Motor neuron (in vitro differentiated cells): ENCODE data around the gene ATG2B. TPM values are rescaled to one million over a fixed set of nuclear protein-coding genes. Genes with fewer than 3 reads are reported as not detected.

Experiments
- ATAC-seq, 8 experiments: fragments of 200-7000 bp; cut with Tn5 transposase; replicated peaks in 6 of 8; 2 replicates each; pipeline ENCODE4 v1.8.0; 2021; ENCODE audit warnings: mild to moderate bottlenecking in 8 of 8, moderate library complexity in 8 of 8
- H3K27ac ChIP-seq, 2 donors: fragments of 250-450 bp; sonication (Bioruptor Pico); 2 replicates each; pipeline ENCODE4 v1.9.0; 2021; ENCODE audit warnings: antibody characterized with exemption in 2 of 2, mild to moderate bottlenecking in 2 of 2, moderate library complexity in 1 of 2
- H3K4me1 ChIP-seq, 2 donors: fragments of 250-450 bp; sonication (Bioruptor Pico); replicated peaks in 1 of 2; 2 replicates each; pipeline ENCODE4 v1.6.1; 2021; ENCODE audit warnings: antibody characterized with exemption in 2 of 2, mild to moderate bottlenecking in 2 of 2, moderate library complexity in 1 of 2
- H3K4me3 ChIP-seq, 5 donors: fragments of 250-450 bp; sonication (Bioruptor Pico); 2 replicates each; pipeline ENCODE4 v1.9.0; 2021; ENCODE audit warnings: antibody characterized with exemption in 5 of 5, mild to moderate bottlenecking in 5 of 5, moderate library complexity in 4 of 5
- WGBS, 10 experiments: fragments of 450-650 bp; shearing (Covaris generic); methylation state at CpG; one replicate each; pipeline ENCODE4 v1.0.0; 2022; 5-methylcytosine and 5-hydroxymethylcytosine counted together
- in situ Hi-C, 9 experiments: fragments of 400-800 bp; cut with MboI; loops; one replicate each; pipeline ENCODE4 v1.15.0; 2021; ENCODE audit warnings: low sequenced_read_pairs in 9 of 9, low pct_unique_long_range_greater_than_20kb in 2 of 9; ENCODE audit not compliant: unreplicated experiment in 9 of 9
- total RNA-seq, 8 experiments: library from RNA; unstranded; fragments of 300-600 nt; gene quantifications; 2 replicates each; pipeline versions ENCODE4 v1.2.3 to v1.2.4, GENCODE V29; 2022

The ATG2B gene
- 10 to 100 TPM; 11.1 to 27.3 (median 16.7) TPM for total RNA-seq

GRCh38 chr14:96362965-96363750, at the start of gene ATG2B, which contains the start of gene GSKIP:
TSS of gene ATG2B (minus strand) at chr14:96363341. CDS start at chr14:96362976, 365 bp downstream.
TSS of gene GSKIP (plus strand) at chr14:96363526. CDS start at chr14:96382248, 18,722 bp downstream.
- H3K27ac ChIP-seq: peak within 1 kb of the TSS; percentile 84
- in situ Hi-C loops: no loop called here
- H3K4me3 ChIP-seq: peak within 1 kb of the TSS; percentile 79 to 96 (median 87)
- peak; percentile 71 to 92 (median 88) for ATAC-seq
- H3K4me1 ChIP-seq: peaks cover 10 to 23% of the 10 kb centered on the region in 2 donors
- 2 to 5% methylated on average over 4 to 7 of the region's 92 CpGs; no CpG with 5 or more reads in 8 of the 10 experiments for WGBS, 10 experiments

- in situ Hi-C loops: loop anchor here in 2 of 9 experiments (25.0 kb wide), 1 partner anchor 98 kb away; no protein-coding TSS in a partner anchor
- H3K27ac ChIP-seq: no peak overlapping the region
- 60 to 100% (median 98%) methylated on average over 1 to 3 of the region's 4 CpGs; no CpG with 5 or more reads in 2 of the 10 experiments for WGBS, 10 experiments
These were observed 47.0 kb upstream of the ATG2B start for GRCh38 chr14:96410119-96410518.

GRCh38 chr14:96409701-96410100, 46.6 kb upstream of the ATG2B start:
- no peak for ATAC-seq
- no peaks in the 10 kb centered on the region for H3K4me1 ChIP-seq
- H3K4me3 ChIP-seq: no peak overlapping the region
- 40 to 100% (median 77%) methylated on average over 1 to 9 of the region's 9 CpGs; no CpG with 5 or more reads in 1 of the 10 experiments for WGBS, 10 experiments
- H3K27ac ChIP-seq: no peak overlapping the region
- in situ Hi-C loops: loop anchor here in 3 of 9 experiments (10.0 to 25.0 kb wide), 2 partner anchors 97 to 115 kb away; no protein-coding TSS in a partner anchor

More at GRCh38 chr14:96410119-96410518, 47.0 kb upstream of the ATG2B start:
- no peak for ATAC-seq
- no peaks in the 10 kb centered on the region for H3K4me1 ChIP-seq
- no peak overlapping the region for H3K4me3 ChIP-seq

- no peak for ATAC-seq
These were observed 45.5 kb upstream of the ATG2B start for GRCh38 chr14:96408608-96409007.

GRCh38 chr14:96407935-96408570, 44.9 kb upstream of the ATG2B start:
- ATAC-seq: no peak
- H3K4me3 ChIP-seq: no peak overlapping the region
- no peak overlapping the region for H3K27ac ChIP-seq
- no peaks in the 10 kb centered on the region for H3K4me1 ChIP-seq
- in situ Hi-C loops: loop anchor here in 3 of 9 experiments (10.0 to 25.0 kb wide), 2 partner anchors 96 to 113 kb away; no protein-coding TSS in a partner anchor
- WGBS, 10 experiments: 0 to 100% (median 36%) methylated on average over 1 to 2 of the region's 3 CpGs; no CpG with 5 or more reads in 4 of the 10 experiments

More at GRCh38 chr14:96408608-96409007, 45.5 kb upstream of the ATG2B start:
- in situ Hi-C loops: loop anchor here in 3 of 9 experiments (10.0 to 25.0 kb wide), 2 partner anchors 96 to 114 kb away; no protein-coding TSS in a partner anchor
- H3K27ac ChIP-seq: no peak overlapping the region
- H3K4me1 ChIP-seq: no peaks in the 10 kb centered on the region
- H3K4me3 ChIP-seq: no peak overlapping the region
- WGBS, 10 experiments: 50 to 100% (median 81%) methylated on average over 1 to 8 of the region's 12 CpGs

- ATAC-seq: no peak
- H3K27ac ChIP-seq: no peak overlapping the region
- no peak overlapping the region for H3K4me3 ChIP-seq
- in situ Hi-C loops: loop anchor here in 3 of 9 experiments (10.0 to 25.0 kb wide), 2 partner anchors 93 to 111 kb away; no protein-coding TSS in a partner anchor
- WGBS, 10 experiments: 69 to 100% (median 100%) methylated on average over 1 of the region's 1 CpG; no CpG with 5 or more reads in 4 of the 10 experiments
- no peaks in the 10 kb centered on the region for H3K4me1 ChIP-seq
These were observed 42.5 kb upstream of the ATG2B start for GRCh38 chr14:96405677-96406076.

- in situ Hi-C loops: loop anchor here in 3 of 9 experiments (10.0 to 25.0 kb wide), 2 partner anchors 91 to 109 kb away; no protein-coding TSS in a partner anchor
- WGBS, 10 experiments: 0 to 100% (median 85%) methylated on average over 1 to 3 of the region's 3 CpGs; no CpG with 5 or more reads in 1 of the 10 experiments
- no peak overlapping the region for H3K27ac ChIP-seq
- H3K4me1 ChIP-seq: no peaks in the 10 kb centered on the region
- no peak overlapping the region for H3K4me3 ChIP-seq
- ATAC-seq: no peak
These were observed 40.3 kb upstream of the ATG2B start for GRCh38 chr14:96403409-96403808.

- no peaks in the 10 kb centered on the region for H3K4me1 ChIP-seq
- no peak overlapping the region for H3K4me3 ChIP-seq
- no peak overlapping the region for H3K27ac ChIP-seq
- 83 to 100% (median 88%) methylated on average over 2 to 5 of the region's 5 CpGs; no CpG with 5 or more reads in 6 of the 10 experiments for WGBS, 10 experiments
- in situ Hi-C loops: loop anchor here in 3 of 9 experiments (10.0 to 25.0 kb wide), 2 partner anchors 88 to 106 kb away; no protein-coding TSS in a partner anchor
- ATAC-seq: no peak
These were observed 37.4 kb upstream of the ATG2B start for GRCh38 chr14:96400495-96400894.

- Histone ChIP-seq H3K4me1 (no peaks in the 10 kb centered on the region), H3K27ac (no peak overlapping the region), H3K4me3 (no peak overlapping the region)
- ATAC-seq: no peak
- in situ Hi-C loops: no loop called here
- 40 to 100% (median 78%) methylated on average over 1 to 5 of the region's 9 CpGs; no CpG with 5 or more reads in 2 of the 10 experiments for WGBS, 10 experiments
These were observed 36.3 kb upstream of the ATG2B start for GRCh38 chr14:96399405-96399804.

- WGBS, 10 experiments: 33 to 100% (median 84%) methylated on average over 1 to 4 of the region's 5 CpGs; no CpG with 5 or more reads in 2 of the 10 experiments
- Histone ChIP-seq H3K4me3 (no peak overlapping the region), H3K27ac (no peak overlapping the region), H3K4me1 (no peaks in the 10 kb centered on the region)
- in situ Hi-C loops: no loop called here
- no peak for ATAC-seq
These were observed 35.8 kb upstream of the ATG2B start for GRCh38 chr14:96398921-96399320.

GRCh38 chr14:96398432-96398831, 35.3 kb upstream of the ATG2B start:
- H3K4me1 ChIP-seq: no peaks in the 10 kb centered on the region
- WGBS, 10 experiments: 0 to 100% (median 81%) methylated on average over 1 to 8 of the region's 8 CpGs; no CpG with 5 or more reads in 4 of the 10 experiments
- in situ Hi-C loops: no loop called here
- no peak overlapping the region for H3K4me3 ChIP-seq
- no peak for ATAC-seq
- H3K27ac ChIP-seq: no peak overlapping the region

- Histone ChIP-seq H3K4me3 (no peak overlapping the region), H3K4me1 (peaks cover 0 to 4% of the 10 kb centered on the region in 2 donors), H3K27ac (no peak overlapping the region)
- in situ Hi-C loops: no loop called here
- no peak for ATAC-seq
- WGBS, 10 experiments: 43 to 100% (median 94%) methylated on average over 1 to 6 of the region's 7 CpGs; no CpG with 5 or more reads in 1 of the 10 experiments
These were observed 31.1 kb upstream of the ATG2B start for GRCh38 chr14:96394047-96394815.
